Panc1 (cell line): ENCODE measurements around the gene SPTBN1. TPM values are rescaled to one million over a fixed set of nuclear protein-coding genes. Genes with fewer than 3 reads are reported as not detected.

Source experiments
- ATAC-seq: fragments of 200-7000 bp; cut with Tn5 transposase; 2 replicates; pipeline ENCODE4 v1.9.1; 2020; ENCODE audit warnings: mild to moderate bottlenecking, moderate library complexity
- BruUV-seq: library from RNA; stranded (reverse); fragments of 400-500 nt; replicated peaks from 2 replicates; lab custom pipeline; 2021; lab: Mats Ljungman, UMichigan
- CTCF ChIA-PET: fragments of 300-600 bp; sonication (Branson Sonifier 250); formaldehyde crosslinking; loops from one replicate; lab custom pipeline; 2022; ENCODE audit warnings: antibody characterized with exemption; lab: Charles Lee
- POLR2A ChIA-PET: fragments of 300-600 bp; sonication (Branson Sonifier 250); formaldehyde crosslinking; loops from one replicate; lab custom pipeline; 2022; ENCODE audit warnings: antibody characterized with exemption; lab: Charles Lee
- DNase-seq: peaks from one replicate; pipeline ENCODE4 v3.0.0-alpha.2; 2010; ENCODE audit warnings: low read depth, low spot score
- H3K27ac ChIP-seq: 2 replicates; pipeline ENCODE4 v1.5.1; 2011; ENCODE audit warnings: mild to moderate bottlenecking, low read length, inconsistent platforms
- H3K27me3 ChIP-seq: fragments of 200-500 bp; sonication (Bioruptor generic); 2 replicates; pipeline ENCODE4 v1.6.0; 2014; ENCODE audit warnings: low read length, inconsistent platforms; ENCODE audit not compliant: control insufficient read depth, insufficient read depth
- H3K36me3 ChIP-seq: fragments of 200-500 bp; sonication (Bioruptor generic); 2 replicates; pipeline ENCODE4 v1.5.1; 2014; ENCODE audit warnings: inconsistent platforms, mild to moderate bottlenecking, low read length, moderate library complexity; ENCODE audit not compliant: control insufficient read depth, insufficient read depth
- H3K4me1 ChIP-seq: 2 replicates; pipeline ENCODE4 v1.5.1; 2011; ENCODE audit warnings: inconsistent platforms, mild to moderate bottlenecking, low read length, moderate library complexity; ENCODE audit not compliant: control insufficient read depth, insufficient read depth
- H3K4me3 ChIP-seq, 2 experiments: 2 replicates each; pipeline ENCODE4 v1.5.1; 2011 to 2012; ENCODE audit warnings: low read depth in 2 of 2, low read length in 2 of 2, mild to moderate bottlenecking in 2 of 2, inconsistent platforms in 1 of 2, moderate library complexity in 1 of 2
- H3K9me3 ChIP-seq: fragments of 200-500 bp; sonication (Bioruptor generic); 2 replicates; pipeline ENCODE4 v1.5.1; 2014; ENCODE audit warnings: low read depth, mild to moderate bottlenecking, inconsistent platforms, low read length, moderate library complexity; ENCODE audit not compliant: control insufficient read depth, insufficient read depth
- CTCF ChIP-seq: fragments of 450-650 bp; IDR thresholded peaks from 2 replicates; pipeline ENCODE4 v1.5.1; 2017; ENCODE audit warnings: mild to moderate bottlenecking
- POLR2AphosphoS5 ChIP-seq: IDR thresholded peaks from 2 replicates; pipeline ENCODE4 v1.6.1; 2012; ENCODE audit warnings: mild to moderate bottlenecking, low read depth, low read length, moderate library complexity
- REST ChIP-seq, 2 experiments: IDR thresholded peaks; 2 replicates each; pipeline ENCODE4 v1.6.1; 2011 to 2012; ENCODE audit warnings: low read depth in 2 of 2, control low read depth in 1 of 2, low read length in 1 of 2, mild to moderate bottlenecking in 1 of 2, moderate library complexity in 1 of 2; ENCODE audit not compliant: insufficient read depth in 1 of 2
- SIN3A ChIP-seq: IDR thresholded peaks from 2 replicates; pipeline ENCODE4 v1.6.1; 2012; ENCODE audit warnings: low read depth, mild to moderate bottlenecking, low read length, moderate library complexity, borderline replicate concordance; ENCODE audit not compliant: insufficient read depth
- TCF7L2 ChIP-seq: IDR thresholded peaks from 2 replicates; pipeline ENCODE4 v1.6.1; 2011; ENCODE audit warnings: mild to moderate bottlenecking, low read depth, low read length, inconsistent platforms
- in situ Hi-C: cut with HindIII; loops from 2 replicates; pipeline ENCODE4 v1.10.0; 2016; ENCODE audit warnings: low sequenced_read_pairs, low pct_unique_long_range_greater_than_20kb
- intact Hi-C: fragments of 100-400 bp; cut with micrococcal nuclease; formaldehyde crosslinking; loops from one replicate; pipeline ENCODE4 v1.10.0; 2022; ENCODE audit not compliant: unreplicated experiment
- total RNA-seq: library from RNA; stranded (reverse); gene quantifications from one replicate; pipeline ENCODE4 v1.2.1, GENCODE V29; 2021; ENCODE audit not compliant: unreplicated experiment

Gene SPTBN1
- total RNA-seq, 1 experiment from 2014 or later, result 169 TPM

GRCh38 chr2:54665436-54665856 is 209.3 kb downstream of the SPTBN1 start:
- intact Hi-C loops (no loop called here), in situ Hi-C loops (no loop called here)
- Histone ChIP-seq H3K27ac (no peak overlapping the region), H3K36me3 (peaks cover 25% of the 10 kb centered on the region), H3K4me1 (no peaks in the 10 kb centered on the region), H3K9me3 (no peaks in the 10 kb centered on the region), H3K27me3 (no peaks in the 10 kb centered on the region), H3K4me3 (no peak overlapping the region)
- ChIA-PET POLR2A (no interaction called here), CTCF (interaction anchor here (0.6 to 1.7 kb wide), 6 partner anchors 11 to 197 kb away, joined by 3 to 10 read pairs (median 4); no protein-coding TSS in a partner anchor)
- DNase-seq (peak; percentile 18), ATAC-seq (peak; percentile 75)
- TF ChIP-seq REST (IDR thresholded peaks at IDR 0.05; ENCODE audit: insufficient read depth in 1 of 2, low read depth in 2 of 2, low read length in 1 of 2), result no peak
- TF ChIP-seq TCF7L2, result no peak
- TF ChIP-seq CTCF, result peak; percentile 83
- BruUV-seq, result no TSS peak

- TF ChIP-seq REST (IDR thresholded peaks at IDR 0.05; ENCODE audit: insufficient read depth in 1 of 2, low read depth in 2 of 2, low read length in 1 of 2), result no peak
- TF ChIP-seq POLR2AphosphoS5, result no peak
- TF ChIP-seq TCF7L2, result no peak
- TF ChIP-seq CTCF, result no peak
- TF ChIP-seq SIN3A, result no peak
- H3K9me3 ChIP-seq, result no peaks in the 10 kb centered on the region
- no peaks in the 10 kb centered on the region for H3K27me3 ChIP-seq
- DNase-seq (no peak), ATAC-seq (no peak)
- no peak overlapping the region for H3K27ac ChIP-seq
- ChIA-PET CTCF (interaction anchor here (1.0 kb wide), 1 partner anchor 196 kb away, joined by 9 read pairs; no protein-coding TSS in a partner anchor), POLR2A (no interaction called here)
- intact Hi-C loops, result no loop called here
- no peaks in the 10 kb centered on the region for H3K4me1 ChIP-seq
- no peak overlapping the region for H3K4me3 ChIP-seq
- in situ Hi-C loops, result no loop called here
- H3K36me3 ChIP-seq, result peaks cover 23% of the 10 kb centered on the region
- no TSS peak for BruUV-seq
Measured at GRCh38 chr2:54666131-54666633, 210.1 kb downstream of the SPTBN1 start.
